ENCODE measurements around the gene AGMAT.

AGMAT gene

DNA sequence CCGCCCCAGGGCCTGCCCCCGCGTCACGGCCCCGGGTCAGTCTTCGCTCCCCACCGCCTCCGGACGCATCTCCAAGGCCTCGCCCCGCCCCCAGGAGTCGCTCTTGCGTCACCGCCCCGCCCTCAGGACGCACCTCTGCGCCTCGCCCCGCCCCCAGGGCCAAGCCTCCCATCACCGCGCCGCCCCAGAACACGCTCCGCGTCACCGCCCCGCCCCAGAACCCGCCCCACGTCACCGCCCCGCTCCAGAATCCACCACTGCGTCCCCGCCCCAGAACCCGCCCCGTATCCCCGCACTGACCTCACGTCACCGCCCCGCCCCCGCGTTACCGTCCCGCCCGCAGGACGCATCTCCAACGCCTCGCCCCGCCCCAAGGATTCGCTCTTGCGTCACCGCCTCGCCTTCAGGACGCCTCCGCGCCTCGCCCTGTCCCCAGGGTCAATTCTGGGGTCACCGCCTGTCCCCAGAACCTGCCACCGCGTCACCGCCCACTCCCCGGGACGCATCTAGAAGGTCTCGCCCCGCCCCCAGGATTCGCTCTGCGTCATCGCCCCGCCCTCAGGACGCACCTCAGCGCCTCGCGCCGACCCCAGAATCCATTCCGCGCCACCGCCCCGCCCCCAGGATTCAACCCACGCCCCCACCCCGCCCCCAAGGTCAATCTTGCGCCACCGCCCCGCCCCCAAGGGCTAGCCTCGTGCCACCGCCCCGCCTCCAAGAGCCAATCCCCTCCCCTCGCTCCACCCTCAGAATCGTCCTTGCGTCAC lies 60.4 kb downstream of the AGMAT start:
- DNase-seq, result peak; percentile 96 to 100 (median 100)

DNA sequence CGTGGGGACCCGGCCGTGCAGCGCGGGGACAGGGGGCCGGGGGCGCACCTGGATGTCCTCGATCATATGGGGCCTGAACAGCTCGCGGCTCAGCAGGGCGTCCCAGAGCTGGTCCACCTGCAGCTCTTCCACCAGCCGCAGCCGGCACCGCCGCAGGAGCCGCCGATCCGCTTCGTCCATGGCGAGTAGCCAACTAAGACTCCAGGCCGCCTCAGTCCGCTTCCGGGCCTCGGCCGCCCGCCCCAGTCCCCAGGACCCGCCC lies 60.9 kb downstream of the AGMAT start, which contains the start of gene CASP9:
Gene CASP9, minus strand, starts transcription at position 195 of the 262 bp plus-strand sequence. Its CDS starts 15 bp downstream, at position 180.
- DNase-seq, result no peak

DNA sequence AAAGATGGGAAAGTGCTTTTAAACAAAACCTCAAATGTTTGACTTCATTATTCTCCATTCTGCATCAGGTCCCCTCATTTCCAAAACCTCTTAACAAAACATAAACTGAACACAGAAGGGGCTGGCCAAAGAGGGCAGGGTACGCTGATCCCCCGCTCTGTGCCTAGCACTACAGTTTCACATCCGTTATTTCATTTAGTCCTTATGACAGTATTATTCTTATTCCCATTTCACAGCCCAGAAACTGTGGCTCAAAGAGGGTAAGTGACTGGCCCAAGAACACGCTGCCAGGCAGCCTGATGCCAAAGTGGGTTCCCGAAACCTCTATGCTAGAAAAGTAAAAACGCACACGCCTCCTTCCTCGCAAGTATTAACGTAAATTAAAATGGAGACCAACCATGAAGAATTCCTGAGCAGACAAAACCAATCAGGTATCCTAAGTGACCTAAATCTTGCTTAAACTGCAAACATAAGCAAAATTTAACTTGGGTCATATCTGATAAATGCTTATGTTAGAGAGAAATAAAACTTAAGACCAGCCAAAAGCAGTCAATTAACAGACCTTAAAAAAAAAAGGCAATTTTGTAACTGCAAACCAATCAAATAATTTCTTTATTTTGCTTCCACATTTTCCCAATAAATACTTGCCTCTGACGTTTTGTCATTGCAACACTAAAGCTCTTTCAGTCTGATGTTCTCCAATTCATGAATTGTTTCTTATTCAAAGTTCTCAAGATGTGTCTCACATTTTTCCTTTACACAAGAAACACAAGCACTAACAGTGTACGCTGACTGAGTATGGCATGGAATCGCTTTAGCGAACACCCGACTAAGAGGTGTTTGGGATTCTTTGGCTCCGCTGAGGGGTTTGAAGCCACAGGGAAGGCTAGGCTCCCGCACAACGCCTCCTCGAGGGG lies 61.5 kb downstream of the AGMAT start:
- DNase-seq, result no peak

GRCh38 chr1:15522551-15522950 lies 62.3 kb downstream of the AGMAT start:
- DNase-seq, result no peak
